OCI-LY1 (cell line): Measurements from ENCODE around the gene DDOST.

Experiments used
- H2AFZ ChIP-seq: fragments of 200-600 bp; sonication (generic), shearing (Covaris generic); 2 replicates; pipeline ENCODE4 v1.6.0; 2014; ENCODE audit warnings: antibody characterized with exemption, mild to moderate bottlenecking, low read length
- H3F3A ChIP-seq: fragments of 200-600 bp; sonication (generic), shearing (Covaris generic); 2 replicates; pipeline ENCODE4 v1.6.0; 2014; ENCODE audit warnings: mild to moderate bottlenecking, antibody characterized with exemption, low read length, moderate library complexity; ENCODE audit not compliant: insufficient read depth
- H3K27ac ChIP-seq: fragments of 200-600 bp; sonication (generic); 2 replicates; pipeline ENCODE4 v1.5.1; 2014; ENCODE audit warnings: low read length, mixed run types, mild to moderate bottlenecking, low read depth; ENCODE audit not compliant: poor library complexity, severe bottlenecking
- H3K27me3 ChIP-seq: fragments of 200-600 bp; sonication (generic); 2 replicates; pipeline ENCODE4 v1.6.0; 2014; ENCODE audit warnings: antibody characterized with exemption, mild to moderate bottlenecking, low read length, moderate library complexity; ENCODE audit not compliant: insufficient read depth
- H3K36me3 ChIP-seq: fragments of 200-600 bp; sonication (generic); 2 replicates; pipeline ENCODE4 v1.6.1; 2014; ENCODE audit warnings: mild to moderate bottlenecking, antibody characterized with exemption, low read length, moderate library complexity, mixed read lengths; ENCODE audit not compliant: insufficient read depth
- H3K4me1 ChIP-seq: fragments of 200-600 bp; sonication (generic); 2 replicates; pipeline ENCODE4 v1.5.1; 2014; ENCODE audit warnings: mild to moderate bottlenecking, low read length, moderate library complexity; ENCODE audit not compliant: insufficient read depth, severe bottlenecking
- H3K4me2 ChIP-seq: fragments of 200-600 bp; sonication (generic), shearing (Covaris generic); 2 replicates; pipeline ENCODE4 v1.6.1; 2014; ENCODE audit warnings: low read length
- H3K4me3 ChIP-seq: fragments of 200-600 bp; sonication (generic); 2 replicates; pipeline ENCODE4 v1.5.1; 2014; ENCODE audit warnings: low read length, low read depth, mild to moderate bottlenecking, mixed read lengths; ENCODE audit not compliant: poor library complexity, severe bottlenecking
- H3K79me2 ChIP-seq: fragments of 200-600 bp; shearing (Covaris generic); 2 replicates; pipeline ENCODE4 v1.6.1; 2016; ENCODE audit warnings: mixed run types, low read length, mixed read lengths; ENCODE audit not compliant: insufficient read depth
- H3K9ac ChIP-seq: fragments of 200-600 bp; sonication (generic), shearing (Covaris generic); 2 replicates; pipeline ENCODE4 v1.6.1; 2014; ENCODE audit warnings: mild to moderate bottlenecking, low read length, mixed read lengths
- H3K9me2 ChIP-seq: fragments of 200-600 bp; sonication (generic), shearing (Covaris generic); 2 replicates; pipeline ENCODE4 v1.6.1; 2014; ENCODE audit warnings: low read depth, mild to moderate bottlenecking, low read length, mixed read lengths
- H3K9me3 ChIP-seq: fragments of 200-600 bp; shearing (Covaris generic); 2 replicates; pipeline ENCODE4 v1.6.1; 2014; ENCODE audit warnings: low read length, mixed read lengths
- H4K20me1 ChIP-seq: fragments of 200-600 bp; sonication (generic), shearing (Covaris generic); 2 replicates; pipeline ENCODE4 v1.6.0; 2016; ENCODE audit warnings: mild to moderate bottlenecking, low read length; ENCODE audit not compliant: insufficient read depth
- CTCF ChIP-seq: fragments of 200-600 bp; sonication (generic), shearing (Covaris generic); IDR thresholded peaks from 2 replicates; pipeline ENCODE4 v1.5.1; 2017; ENCODE audit warnings: mild to moderate bottlenecking, antibody characterized with exemption, low read length, moderate library complexity, mixed read lengths
- EZH2 ChIP-seq: fragments of 200-600 bp; sonication (generic), shearing (Covaris generic); IDR thresholded peaks from 2 replicates; pipeline ENCODE4 v1.8.0; 2017; ENCODE audit warnings: borderline replicate concordance, mixed run types, mild to moderate bottlenecking, antibody characterized with exemption, low read length, moderate library complexity, mixed read lengths

The DDOST gene

GRCh38 chr1:20603504-20604464, 57.4 kb downstream of the DDOST start:
- no peak for TF ChIP-seq CTCF
- no peak for TF ChIP-seq EZH2
- Histone ChIP-seq H3K27ac (no peak overlapping the region), H3K36me3 (no peaks in the 10 kb centered on the region), H3F3A (no peaks in the 10 kb centered on the region), H2AFZ (no peak overlapping the region), H3K79me2 (no peaks in the 10 kb centered on the region), H3K9me3 (no peaks in the 10 kb centered on the region), H3K9ac (no peak overlapping the region), H4K20me1 (no peaks in the 10 kb centered on the region), H3K4me2 (no peak overlapping the region), H3K4me1 (no peaks in the 10 kb centered on the region), H3K9me2 (no peaks in the 10 kb centered on the region), H3K27me3 (peaks cover 5% of the 10 kb centered on the region; the same call in 1 of the 2 replicates), H3K4me3 (no peak overlapping the region)

- TF ChIP-seq CTCF: no peak
- TF ChIP-seq EZH2: no peak
- Histone ChIP-seq H3K27me3 (peaks cover 5% of the 10 kb centered on the region; the same call in 1 of the 2 replicates), H3K9ac (no peak overlapping the region), H3F3A (no peaks in the 10 kb centered on the region), H3K79me2 (no peaks in the 10 kb centered on the region), H2AFZ (no peak overlapping the region), H3K4me1 (no peaks in the 10 kb centered on the region), H3K9me3 (no peaks in the 10 kb centered on the region), H3K27ac (no peak overlapping the region), H3K4me3 (no peak overlapping the region), H4K20me1 (no peaks in the 10 kb centered on the region), H3K4me2 (no peak overlapping the region), H3K9me2 (no peaks in the 10 kb centered on the region), H3K36me3 (no peaks in the 10 kb centered on the region)
Observed at GRCh38 chr1:20602851-20603450, 58.2 kb downstream of the DDOST start.
